Natural killer cell (primary cell): ENCODE results near the gene ASB3. TPM values are rescaled to one million over a fixed set of nuclear protein-coding genes. Genes with fewer than 3 reads are reported as not detected.

Experiments
- ATAC-seq, 3 donors: fragments of 150-1000 bp in 2 of 3; fragments of 200-7000 bp in 1 of 3; cut with Tn5 transposase; 1 replicate in 1 of 3; 2 replicates in 2 of 3; pipeline ENCODE4 v1.10.0; 2021; ENCODE audit warnings: mild to moderate bottlenecking in 2 of 3, moderate library complexity in 2 of 3
- DNase-seq, 2 donors: peaks; one replicate each; pipeline versions ENCODE4 v3.0.0 to v3.0.0-alpha.2; 2013 to 2021; ENCODE audit warnings: mixed read lengths in 1 of 2
- H3K27ac ChIP-seq: one replicate; pipeline ENCODE4 v1.5.1; 2013; ENCODE audit warnings: mild to moderate bottlenecking, low read length
- H3K27me3 ChIP-seq: one replicate; pipeline ENCODE4 v1.6.1; 2013; ENCODE audit warnings: low read length; ENCODE audit not compliant: control insufficient read depth, insufficient read depth
- H3K36me3 ChIP-seq: one replicate; pipeline ENCODE4 v1.6.1; 2013; ENCODE audit warnings: low read length; ENCODE audit not compliant: control insufficient read depth, insufficient read depth
- H3K4me1 ChIP-seq: one replicate; pipeline ENCODE4 v1.6.1; 2013; ENCODE audit warnings: low read length; ENCODE audit not compliant: control insufficient read depth, insufficient read depth
- H3K4me3 ChIP-seq: one replicate; pipeline ENCODE4 v1.5.1; 2013; ENCODE audit warnings: low read length
- H3K9me3 ChIP-seq: one replicate; pipeline ENCODE4 v1.6.1; 2013; ENCODE audit warnings: low read length; ENCODE audit not compliant: control insufficient read depth, insufficient read depth
- H3K27ac Mint-ChIP-seq, 2 donors: one replicate each; pipeline ENCODE4 v1.8.0; 2022; ENCODE audit warnings: mild to moderate bottlenecking in 2 of 2, mixed read lengths in 2 of 2, moderate library complexity in 1 of 2
- H3K27me3 Mint-ChIP-seq, 2 donors: one replicate each; pipeline ENCODE4 v1.8.0; 2022; ENCODE audit warnings: low read depth in 2 of 2, mixed read lengths in 2 of 2
- H3K36me3 Mint-ChIP-seq: one replicate; pipeline ENCODE4 v1.8.0; 2022; ENCODE audit warnings: mixed read lengths
- H3K4me1 Mint-ChIP-seq, 2 donors: one replicate each; pipeline ENCODE4 v1.8.0; 2022; ENCODE audit warnings: mixed read lengths in 2 of 2
- H3K4me3 Mint-ChIP-seq: one replicate; pipeline ENCODE4 v1.8.0; 2022; ENCODE audit warnings: mild to moderate bottlenecking, moderate library complexity, mixed read lengths
- H3K9me3 Mint-ChIP-seq, 2 donors: one replicate each; pipeline ENCODE4 v1.8.0; 2022; ENCODE audit warnings: mixed read lengths in 2 of 2
- WGBS: methylation state at CpG from one replicate; pipeline ENCODE4 v1.1.7; 2013; ENCODE audit warnings: missing lambda C conversion rate; ENCODE audit not compliant: insufficient coverage; 5-methylcytosine and 5-hydroxymethylcytosine counted together
- intact Hi-C: fragments of 100-400 bp; cut with micrococcal nuclease; formaldehyde crosslinking; loops from one replicate; pipeline ENCODE4 v1.14.2; 2022
- total RNA-seq, 4 donors: library from RNA; stranded (reverse); fragments of 120-200 nt in 1 of 4; gene quantifications; one replicate each; pipeline versions ENCODE4 v1.2.3 to v1.2.4, GENCODE V29; 2013 to 2022
- TF ChIP-seq, protein P1 (sequence below): fragments of 200-600 bp; IDR thresholded peaks from one replicate; pipeline ENCODE4 v1.8.0; 2022; ENCODE audit warnings: antibody characterized with exemption

The ASB3 gene
- total RNA-seq, 3 donors from 2014 or later (not counting 1 experiment from before 2014, with no cell fraction given) = 27.9 to 37.0 (median 29.6) TPM

- Mint-ChIP-seq H3K4me1 (no peaks in the 10 kb centered on the region), H3K27me3 (peaks cover 0 to 2% of the 10 kb centered on the region in 2 donors), H3K9me3 (no peaks in the 10 kb centered on the region), H3K27ac (no peak overlapping the region), H3K36me3 (no peaks in the 10 kb centered on the region), H3K4me3 (no peak overlapping the region)
- Histone ChIP-seq H3K9me3 (no peaks in the 10 kb centered on the region), H3K4me3 (no peak overlapping the region), H3K4me1 (no peaks in the 10 kb centered on the region), H3K27ac (no peak overlapping the region), H3K36me3 (no peaks in the 10 kb centered on the region), H3K27me3 (no peaks in the 10 kb centered on the region)
- WGBS = 75% methylated on average over 1 of the region's 1 CpG
- intact Hi-C loops = no loop called here
- no peak for DNase-seq
- no peak for ATAC-seq
- TF ChIP-seq, protein P1, sequence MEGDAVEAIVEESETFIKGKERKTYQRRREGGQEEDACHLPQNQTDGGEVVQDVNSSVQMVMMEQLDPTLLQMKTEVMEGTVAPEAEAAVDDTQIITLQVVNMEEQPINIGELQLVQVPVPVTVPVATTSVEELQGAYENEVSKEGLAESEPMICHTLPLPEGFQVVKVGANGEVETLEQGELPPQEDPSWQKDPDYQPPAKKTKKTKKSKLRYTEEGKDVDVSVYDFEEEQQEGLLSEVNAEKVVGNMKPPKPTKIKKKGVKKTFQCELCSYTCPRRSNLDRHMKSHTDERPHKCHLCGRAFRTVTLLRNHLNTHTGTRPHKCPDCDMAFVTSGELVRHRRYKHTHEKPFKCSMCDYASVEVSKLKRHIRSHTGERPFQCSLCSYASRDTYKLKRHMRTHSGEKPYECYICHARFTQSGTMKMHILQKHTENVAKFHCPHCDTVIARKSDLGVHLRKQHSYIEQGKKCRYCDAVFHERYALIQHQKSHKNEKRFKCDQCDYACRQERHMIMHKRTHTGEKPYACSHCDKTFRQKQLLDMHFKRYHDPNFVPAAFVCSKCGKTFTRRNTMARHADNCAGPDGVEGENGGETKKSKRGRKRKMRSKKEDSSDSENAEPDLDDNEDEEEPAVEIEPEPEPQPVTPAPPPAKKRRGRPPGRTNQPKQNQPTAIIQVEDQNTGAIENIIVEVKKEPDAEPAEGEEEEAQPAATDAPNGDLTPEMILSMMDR = no peak
Observed at GRCh38 chr2:53632714-53633113, 154.0 kb downstream of the ASB3 start.

DNA sequence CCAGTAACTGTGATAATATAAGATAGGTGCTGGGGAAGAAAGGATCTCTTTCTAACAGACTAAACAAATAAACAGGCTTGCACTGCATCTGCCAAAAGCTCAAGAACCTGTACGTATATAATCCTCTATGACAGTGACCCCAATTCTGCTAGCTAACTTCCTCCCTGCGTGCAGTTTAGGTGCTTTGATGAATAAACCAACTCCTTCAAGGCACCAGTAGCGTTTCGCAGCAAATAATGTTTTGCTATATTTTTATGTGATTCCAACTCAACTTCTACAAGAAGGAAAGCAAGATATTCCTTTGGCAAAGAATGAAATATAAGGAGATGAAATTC lies 154.7 kb downstream of the ASB3 start:
- H3K4me3 ChIP-seq = no peak overlapping the region
- TF ChIP-seq, protein P1 = no peak
- intact Hi-C loops = no loop called here
- no peaks in the 10 kb centered on the region for H3K9me3 ChIP-seq
- H3K36me3 Mint-ChIP-seq = no peaks in the 10 kb centered on the region
- 92% methylated on average over 2 of the region's 4 CpGs for WGBS
- no peaks in the 10 kb centered on the region for H3K4me1 Mint-ChIP-seq
- H3K9me3 Mint-ChIP-seq = no peaks in the 10 kb centered on the region
- H3K4me1 ChIP-seq = no peaks in the 10 kb centered on the region
- H3K27ac ChIP-seq = no peak overlapping the region
- H3K36me3 ChIP-seq = no peaks in the 10 kb centered on the region
- no peak overlapping the region for H3K4me3 Mint-ChIP-seq
- peaks cover 0 to 2% of the 10 kb centered on the region in 2 donors for H3K27me3 Mint-ChIP-seq
- no peak for ATAC-seq
- H3K27me3 ChIP-seq = no peaks in the 10 kb centered on the region
- no peak overlapping the region for H3K27ac Mint-ChIP-seq
- DNase-seq = no peak

GRCh38 chr2:53631313-53632125 lies 155.2 kb downstream of the ASB3 start:
- DNase-seq = no peak
- no peaks in the 10 kb centered on the region for H3K36me3 Mint-ChIP-seq
- ATAC-seq = no peak
- no peak overlapping the region for H3K27ac Mint-ChIP-seq
- Histone ChIP-seq H3K27ac (no peak overlapping the region), H3K27me3 (no peaks in the 10 kb centered on the region), H3K36me3 (no peaks in the 10 kb centered on the region), H3K4me1 (no peaks in the 10 kb centered on the region), H3K4me3 (no peak overlapping the region), H3K9me3 (no peaks in the 10 kb centered on the region)
- intact Hi-C loops = no loop called here
- H3K9me3 Mint-ChIP-seq = no peaks in the 10 kb centered on the region
- H3K4me1 Mint-ChIP-seq = no peaks in the 10 kb centered on the region
- peaks cover 0 to 2% of the 10 kb centered on the region in 2 donors for H3K27me3 Mint-ChIP-seq
- TF ChIP-seq, protein P1 = no peak
- 69% methylated on average over 2 of the region's 3 CpGs for WGBS
- H3K4me3 Mint-ChIP-seq = no peak overlapping the region
